ENCODE data around the gene TOMM34. TPM values are rescaled to one million over a fixed set of nuclear protein-coding genes. Genes with fewer than 3 reads are reported as not detected.
A peak's percentile ranks its signal among the peaks of the same experiment; 100 is the strongest.

Gene TOMM34
- total RNA-seq, 1 donor from 2014 or later, result 18.2 TPM

DNA sequence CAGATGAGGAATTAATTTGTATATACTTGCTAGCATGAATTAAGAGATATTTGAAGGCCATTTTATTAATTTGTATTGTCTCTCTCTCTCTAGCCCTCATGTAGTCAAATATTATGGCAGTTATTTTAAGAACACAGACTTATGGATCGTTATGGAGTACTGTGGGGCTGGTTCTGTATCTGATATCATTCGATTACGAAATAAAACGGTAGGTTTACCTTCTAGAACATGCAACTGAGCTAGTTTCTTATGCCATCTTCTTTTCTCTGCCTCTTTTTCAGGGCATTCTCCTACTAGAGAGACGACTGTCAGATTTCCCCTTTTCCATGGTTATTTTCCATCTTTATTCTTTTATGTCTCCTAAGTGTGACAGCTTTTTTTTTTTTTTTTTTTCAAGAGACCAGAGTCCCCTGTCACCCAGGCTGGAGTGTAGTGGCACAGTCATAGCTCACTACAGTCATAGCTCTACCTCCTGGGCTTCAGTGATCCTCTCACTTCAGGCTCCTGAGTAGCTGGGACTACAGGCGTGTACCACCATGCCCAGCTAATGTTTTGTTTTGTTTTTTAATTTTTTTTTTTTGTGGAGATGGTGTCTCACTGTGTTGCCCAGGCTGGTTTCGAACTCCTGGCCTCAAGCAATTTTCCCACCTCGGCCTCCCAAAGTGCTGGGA lies 21.7 kb upstream of the TOMM34 start:
- ChIA-PET CTCF (no interaction called here), POLR2A (interaction anchor here (0.7 to 9.3 kb wide), 3 partner anchors 15 to 467 kb away, joined by 6 to 153 read pairs (median 9); partner anchors contain the start of genes STK4 and TOMM34)
- ATAC-seq (ENCODE audit: low read depth) (no peak), DNase-seq (no peak)
- Mint-ChIP-seq H3K27ac (peak overlapping the region; percentile 77), H3K9me3 (no peaks in the 10 kb centered on the region), H3K27me3 (no peaks in the 10 kb centered on the region), H3K4me3 (no peak overlapping the region), H3K36me3 (ENCODE audit: low read depth) (peaks cover 86% of the 10 kb centered on the region), H3K4me1 (peaks cover 76% of the 10 kb centered on the region)
- TF ChIP-seq CTCF (IDR thresholded peaks at IDR 0.05), result no peak
- intact Hi-C loops (cut with micrococcal nuclease), result no loop called here

- ChIA-PET CTCF (interaction anchor here (0.8 to 2.9 kb wide), 3 partner anchors 13 to 32 kb away, joined by 3 to 20 read pairs (median 6); partner anchors contain the start of genes STK4 and TOMM34), POLR2A (interaction anchor here (0.6 to 9.3 kb wide), 9 partner anchors 8 to 860 kb away, joined by 3 to 153 read pairs (median 3); partner anchors contain the start of genes STK4, TOMM34 and YWHAB)
- H3K36me3 Mint-ChIP-seq (ENCODE audit: low read depth), result peaks cover 89% of the 10 kb centered on the region
- peak overlapping the region; percentile 59 for H3K4me3 Mint-ChIP-seq
- no peak for TF ChIP-seq CTCF (IDR thresholded peaks at IDR 0.05)
- H3K9me3 Mint-ChIP-seq, result no peaks in the 10 kb centered on the region
- DNase-seq, result no peak
- peak overlapping the region; percentile 97 for H3K27ac Mint-ChIP-seq
- H3K27me3 Mint-ChIP-seq, result no peaks in the 10 kb centered on the region
- peak; percentile 91 for ATAC-seq (ENCODE audit: low read depth)
- intact Hi-C loops (cut with micrococcal nuclease), result loop anchor here (1.0 kb wide), 4 partner anchors 9 to 19 kb away; partner anchors contain the start of genes STK4 and TOMM34
- H3K4me1 Mint-ChIP-seq, result peaks cover 79% of the 10 kb centered on the region
Observed at GRCh38 chr20:44979090-44979621, 19.0 kb upstream of the TOMM34 start.

GRCh38 chr20:44976698-44977097 lies 16.5 kb upstream of the TOMM34 start:
- H3K36me3 Mint-ChIP-seq (ENCODE audit: low read depth), result peaks cover 91% of the 10 kb centered on the region
- H3K4me1 Mint-ChIP-seq, result peaks cover 84% of the 10 kb centered on the region
- CTCF ChIA-PET, result no interaction called here
- intact Hi-C loops (cut with micrococcal nuclease), result no loop called here
- H3K9me3 Mint-ChIP-seq, result no peaks in the 10 kb centered on the region
- H3K27me3 Mint-ChIP-seq, result no peaks in the 10 kb centered on the region
- no peak for TF ChIP-seq CTCF (IDR thresholded peaks at IDR 0.05)
- no peak overlapping the region for H3K4me3 Mint-ChIP-seq
- H3K27ac Mint-ChIP-seq, result peak overlapping the region; percentile 79
- no peak for DNase-seq
- no peak for ATAC-seq (ENCODE audit: low read depth)
- POLR2A ChIA-PET, result interaction anchor here (4.3 to 9.3 kb wide), 2 partner anchors 9 to 17 kb away, joined by 28 to 153 read pairs; partner anchors contain the start of genes STK4 and TOMM34

GRCh38 chr20:44973053-44973452 lies 12.9 kb upstream of the TOMM34 start:
- Mint-ChIP-seq H3K27me3 (no peaks in the 10 kb centered on the region), H3K4me1 (peaks cover 84% of the 10 kb centered on the region), H3K9me3 (no peaks in the 10 kb centered on the region), H3K27ac (peak overlapping the region; percentile 70), H3K4me3 (no peak overlapping the region), H3K36me3 (ENCODE audit: low read depth) (peaks cover 79% of the 10 kb centered on the region)
- TF ChIP-seq CTCF (IDR thresholded peaks at IDR 0.05), result no peak
- POLR2A ChIA-PET, result interaction anchor here (1.1 kb wide), 1 partner anchor 13 kb away, joined by 3 read pairs; the partner anchor contains the start of gene TOMM34
- CTCF ChIA-PET, result no interaction called here
- intact Hi-C loops (cut with micrococcal nuclease), result no loop called here
- DNase-seq (no peak), ATAC-seq (ENCODE audit: low read depth) (no peak)

DNA sequence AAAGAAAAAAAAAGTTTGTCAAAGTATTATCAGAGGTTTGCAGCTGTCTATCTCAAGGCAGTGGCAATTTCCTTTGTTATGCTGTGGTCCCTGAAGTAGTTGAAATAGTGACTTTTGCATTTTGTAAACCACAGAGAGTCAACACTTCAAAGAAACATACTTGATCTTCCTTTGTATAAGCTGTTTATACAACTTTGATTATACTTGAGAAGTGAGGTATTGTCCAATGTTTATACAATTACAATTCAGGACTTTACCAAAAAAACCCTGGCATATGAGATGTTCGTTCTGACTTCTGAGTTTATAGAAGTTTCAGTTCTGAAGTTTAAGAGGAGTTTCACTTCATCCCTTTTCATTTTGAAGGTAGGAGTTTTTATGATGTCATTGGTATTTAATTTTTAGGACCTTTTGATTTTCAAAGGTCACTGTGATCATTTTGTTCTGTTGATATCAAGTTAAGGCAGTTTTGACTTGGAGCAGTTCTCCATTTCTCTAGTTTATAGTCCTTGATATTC lies 10.1 kb upstream of the TOMM34 start:
- intact Hi-C loops (cut with micrococcal nuclease), result loop anchor here (1.0 kb wide), 2 partner anchors 9 to 10 kb away; partner anchors contain the start of gene TOMM34
- Mint-ChIP-seq H3K4me1 (peaks cover 84% of the 10 kb centered on the region), H3K36me3 (ENCODE audit: low read depth) (peaks cover 72% of the 10 kb centered on the region), H3K9me3 (no peaks in the 10 kb centered on the region), H3K27ac (peak overlapping the region; percentile 96), H3K27me3 (no peaks in the 10 kb centered on the region), H3K4me3 (peak overlapping the region; percentile 82)
- TF ChIP-seq CTCF (IDR thresholded peaks at IDR 0.05), result no peak
- DNase-seq (no peak), ATAC-seq (ENCODE audit: low read depth) (no peak)
- ChIA-PET CTCF (interaction anchor here (0.7 to 0.9 kb wide), 2 partner anchors 10 to 393 kb away, joined by 3 read pairs; partner anchors contain the start of gene TOMM34), POLR2A (interaction anchor here (0.5 to 10.3 kb wide), 8 partner anchors 8 to 940 kb away, joined by 3 to 153 read pairs (median 7); partner anchors contain the start of genes TOMM34 and YWHAB)

Data from activated B cell treated with CpG ODN at 0.5 μM for 24 hours (primary cell).